ENCODE results near the gene CDK18.

The CDK18 gene

GRCh38 chr1:205504311-205505075 lies at the start of gene CDK18:
Gene CDK18 (plus strand): TSS chr1:205504669. CDS start chr1:205523168, 18,499 bp downstream.
- Histone ChIP-seq H3K4me3 (ENCODE audit: low read depth, low read length) (peak within 1 kb of the TSS; percentile 99), H3K27me3 (ENCODE audit: control insufficient read depth, insufficient read depth, low read length) (no peaks in the 10 kb centered on the region), H3K9me3 (ENCODE audit: control insufficient read depth, insufficient read depth, low read length) (no peaks in the 10 kb centered on the region), H3K4me1 (ENCODE audit: control insufficient read depth, insufficient read depth, low read length) (peaks cover 23% of the 10 kb centered on the region), H3K36me3 (ENCODE audit: control insufficient read depth, insufficient read depth, low read length) (peaks cover 11% of the 10 kb centered on the region), H3K9ac (ENCODE audit: low read depth, low read length) (peak within 1 kb of the TSS; percentile 91)

GRCh38 chr1:205454903-205455335 lies 49.5 kb upstream of the CDK18 start:
- Histone ChIP-seq H3K36me3 (ENCODE audit: control insufficient read depth, insufficient read depth, low read length) (no peaks in the 10 kb centered on the region), H3K9me3 (ENCODE audit: control insufficient read depth, insufficient read depth, low read length) (no peaks in the 10 kb centered on the region), H3K27me3 (ENCODE audit: control insufficient read depth, insufficient read depth, low read length) (peaks cover 42% of the 10 kb centered on the region), H3K4me1 (ENCODE audit: control insufficient read depth, insufficient read depth, low read length) (peaks cover 40% of the 10 kb centered on the region), H3K4me3 (ENCODE audit: low read depth, low read length) (peak overlapping the region; percentile 85), H3K9ac (ENCODE audit: low read depth, low read length) (no peak overlapping the region)

GRCh38 chr1:205455581-205456382 lies 48.7 kb upstream of the CDK18 start, which contains the start of gene BLACAT1:
Gene BLACAT1 (minus strand): TSS chr1:205456045.
- Histone ChIP-seq H3K27me3 (ENCODE audit: control insufficient read depth, insufficient read depth, low read length) (peaks cover 42% of the 10 kb centered on the region), H3K9me3 (ENCODE audit: control insufficient read depth, insufficient read depth, low read length) (no peaks in the 10 kb centered on the region), H3K9ac (ENCODE audit: low read depth, low read length) (peak within 1 kb of the TSS; percentile 68)

GRCh38 chr1:205456383-205456867 lies 48.0 kb upstream of the CDK18 start:
- H3K9ac ChIP-seq (ENCODE audit: low read depth, low read length) = peak overlapping the region; percentile 68
- H3K9me3 ChIP-seq (ENCODE audit: control insufficient read depth, insufficient read depth, low read length) = no peaks in the 10 kb centered on the region
- H3K4me3 ChIP-seq (ENCODE audit: low read depth, low read length) = peak overlapping the region; percentile 85
- H3K36me3 ChIP-seq (ENCODE audit: control insufficient read depth, insufficient read depth, low read length) = no peaks in the 10 kb centered on the region
- H3K27me3 ChIP-seq (ENCODE audit: control insufficient read depth, insufficient read depth, low read length) = peaks cover 42% of the 10 kb centered on the region
- peaks cover 29% of the 10 kb centered on the region for H3K4me1 ChIP-seq (ENCODE audit: control insufficient read depth, insufficient read depth, low read length)

More at GRCh38 chr1:205455581-205456382, 48.7 kb upstream of the CDK18 start, which contains the start of gene BLACAT1:
- Histone ChIP-seq H3K36me3 (ENCODE audit: control insufficient read depth, insufficient read depth, low read length) (no peaks in the 10 kb centered on the region), H3K4me1 (ENCODE audit: control insufficient read depth, insufficient read depth, low read length) (peaks cover 35% of the 10 kb centered on the region), H3K4me3 (ENCODE audit: low read depth, low read length) (peak within 1 kb of the TSS; percentile 85)

- peak overlapping the region; percentile 85 for H3K4me3 ChIP-seq (ENCODE audit: low read depth, low read length)
- no peaks in the 10 kb centered on the region for H3K9me3 ChIP-seq (ENCODE audit: control insufficient read depth, insufficient read depth, low read length)
- peaks cover 42% of the 10 kb centered on the region for H3K27me3 ChIP-seq (ENCODE audit: control insufficient read depth, insufficient read depth, low read length)
- H3K4me1 ChIP-seq (ENCODE audit: control insufficient read depth, insufficient read depth, low read length) = peaks cover 24% of the 10 kb centered on the region
- no peak overlapping the region for H3K9ac ChIP-seq (ENCODE audit: low read depth, low read length)
- H3K36me3 ChIP-seq (ENCODE audit: control insufficient read depth, insufficient read depth, low read length) = no peaks in the 10 kb centered on the region
Observed at GRCh38 chr1:205456868-205457745, 47.4 kb upstream of the CDK18 start.

GRCh38 chr1:205458777-205459566 lies 45.5 kb upstream of the CDK18 start:
- H3K4me1 ChIP-seq (ENCODE audit: control insufficient read depth, insufficient read depth, low read length) = peaks cover 16% of the 10 kb centered on the region
- no peaks in the 10 kb centered on the region for H3K9me3 ChIP-seq (ENCODE audit: control insufficient read depth, insufficient read depth, low read length)
- no peak overlapping the region for H3K4me3 ChIP-seq (ENCODE audit: low read depth, low read length)
- no peak overlapping the region for H3K9ac ChIP-seq (ENCODE audit: low read depth, low read length)
- H3K36me3 ChIP-seq (ENCODE audit: control insufficient read depth, insufficient read depth, low read length) = no peaks in the 10 kb centered on the region
- peaks cover 27% of the 10 kb centered on the region for H3K27me3 ChIP-seq (ENCODE audit: control insufficient read depth, insufficient read depth, low read length)

- Histone ChIP-seq H3K9me3 (ENCODE audit: control insufficient read depth, insufficient read depth, low read length) (no peaks in the 10 kb centered on the region), H3K4me3 (ENCODE audit: low read depth, low read length) (no peak overlapping the region), H3K9ac (ENCODE audit: low read depth, low read length) (no peak overlapping the region), H3K27me3 (ENCODE audit: control insufficient read depth, insufficient read depth, low read length) (no peaks in the 10 kb centered on the region), H3K4me1 (ENCODE audit: control insufficient read depth, insufficient read depth, low read length) (no peaks in the 10 kb centered on the region), H3K36me3 (ENCODE audit: control insufficient read depth, insufficient read depth, low read length) (no peaks in the 10 kb centered on the region)
Observed at GRCh38 chr1:205465392-205465791, 39.1 kb upstream of the CDK18 start.

- no peaks in the 10 kb centered on the region for H3K4me1 ChIP-seq (ENCODE audit: control insufficient read depth, insufficient read depth, low read length)
- H3K27me3 ChIP-seq (ENCODE audit: control insufficient read depth, insufficient read depth, low read length) = no peaks in the 10 kb centered on the region
- H3K9ac ChIP-seq (ENCODE audit: low read depth, low read length) = no peak overlapping the region
- H3K36me3 ChIP-seq (ENCODE audit: control insufficient read depth, insufficient read depth, low read length) = no peaks in the 10 kb centered on the region
- no peaks in the 10 kb centered on the region for H3K9me3 ChIP-seq (ENCODE audit: control insufficient read depth, insufficient read depth, low read length)
- no peak overlapping the region for H3K4me3 ChIP-seq (ENCODE audit: low read depth, low read length)
Observed at GRCh38 chr1:205466595-205467220, 37.8 kb upstream of the CDK18 start.

- Histone ChIP-seq H3K9me3 (ENCODE audit: control insufficient read depth, insufficient read depth, low read length) (no peaks in the 10 kb centered on the region), H3K9ac (ENCODE audit: low read depth, low read length) (no peak overlapping the region), H3K27me3 (ENCODE audit: control insufficient read depth, insufficient read depth, low read length) (peaks cover 3% of the 10 kb centered on the region), H3K4me3 (ENCODE audit: low read depth, low read length) (no peak overlapping the region), H3K36me3 (ENCODE audit: control insufficient read depth, insufficient read depth, low read length) (no peaks in the 10 kb centered on the region), H3K4me1 (ENCODE audit: control insufficient read depth, insufficient read depth, low read length) (peaks cover 2% of the 10 kb centered on the region)
Observed at GRCh38 chr1:205470131-205470530, 34.3 kb upstream of the CDK18 start.

- H3K9me3 ChIP-seq (ENCODE audit: control insufficient read depth, insufficient read depth, low read length) = no peaks in the 10 kb centered on the region
- H3K9ac ChIP-seq (ENCODE audit: low read depth, low read length) = no peak overlapping the region
- no peaks in the 10 kb centered on the region for H3K36me3 ChIP-seq (ENCODE audit: control insufficient read depth, insufficient read depth, low read length)
- H3K27me3 ChIP-seq (ENCODE audit: control insufficient read depth, insufficient read depth, low read length) = peaks cover 3% of the 10 kb centered on the region
- peaks cover 13% of the 10 kb centered on the region for H3K4me1 ChIP-seq (ENCODE audit: control insufficient read depth, insufficient read depth, low read length)
- H3K4me3 ChIP-seq (ENCODE audit: low read depth, low read length) = no peak overlapping the region
Observed at GRCh38 chr1:205472737-205473441, 31.6 kb upstream of the CDK18 start.

Measured in iPS-15b (cell line).